ENCODE results near the gene SRPRA. TPM values are rescaled to one million over a fixed set of nuclear protein-coding genes. Genes with fewer than 3 reads are reported as not detected.
A peak's percentile ranks its signal among the peaks of the same experiment; 100 is the strongest.

Gene SRPRA
- total and polyA plus RNA-seq, 2 donors (not counting 3 experiments of a cell fraction or from before 2014, with no cell fraction given): 104 to 116 TPM

DNA sequence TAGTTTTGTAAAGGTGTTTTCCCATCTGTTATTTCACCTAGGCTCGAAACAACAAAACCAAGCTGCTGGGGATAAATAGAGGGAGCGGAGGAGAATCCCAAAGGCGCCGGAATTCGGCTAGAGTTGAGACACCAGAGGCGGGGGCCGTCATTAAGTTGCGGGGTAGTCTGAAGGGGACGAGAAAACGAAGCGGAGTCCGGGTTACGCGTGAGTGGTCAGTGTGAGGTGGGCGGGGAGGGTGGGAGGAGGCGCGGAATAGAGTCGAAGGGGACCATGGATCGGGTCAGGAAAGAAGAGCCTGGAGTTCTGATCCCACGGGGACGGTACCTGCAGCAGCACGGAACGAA is 361 bp downstream of the SRPRA start:
- Histone ChIP-seq H3K27ac (ENCODE audit: insufficient read depth, low read depth, low read length) (peak overlapping the region; percentile 82), H2AFZ (ENCODE audit: low read depth, low read length) (peak overlapping the region; percentile 68), H3K9me3 (replicated peaks; ENCODE audit: control insufficient read depth, insufficient read depth, low read length) (no peaks in the 10 kb centered on the region), H3K4me3 (replicated peaks in 1 of 3; ENCODE audit: insufficient read depth in 1 of 3, low read depth in 1 of 3, low read length in 3 of 3) (peak overlapping the region; percentile 81 to 92 (median 87)), H3K4me2 (ENCODE audit: insufficient read depth, low read length) (peak overlapping the region; percentile 95), H3K9me1 (replicated peaks; ENCODE audit: control insufficient read depth, extremely low read depth, insufficient read depth, low read length) (no peaks in the 10 kb centered on the region), H3K9ac (replicated peaks; ENCODE audit: extremely low read depth, insufficient read depth, low read length) (peak overlapping the region; percentile 91), H3K4me1 (ENCODE audit: control insufficient read depth, extremely low read depth, insufficient read depth, low read length) (peaks cover 12% of the 10 kb centered on the region), H3K79me2 (ENCODE audit: control insufficient read depth, insufficient read depth, low read length) (peaks cover 22% of the 10 kb centered on the region), H3K27me3 (ENCODE audit: control insufficient read depth in 2 of 2, insufficient read depth in 2 of 2, low read length in 2 of 2) (no peaks in the 10 kb centered on the region), H3K36me3 (ENCODE audit: control insufficient read depth in 2 of 2, extremely low read depth in 1 of 2, insufficient read depth in 2 of 2, low read length in 2 of 2) (peaks cover 31 to 35% of the 10 kb centered on the region in 2 experiments), H4K20me1 (replicated peaks; ENCODE audit: control insufficient read depth, extremely low read depth, insufficient read depth, low read length) (no peaks in the 10 kb centered on the region)
- no peak for DNase-seq (ENCODE audit: low read depth, low spot score)
- ChIA-PET POLR2A (interaction anchor here (0.9 kb wide), 1 partner anchor 36 kb away, joined by 4 read pairs; the partner anchor contains the start of gene DCPS), CTCF (interaction anchor here (0.7 to 1.4 kb wide), 3 partner anchors 37 to 212 kb away, joined by 3 to 4 read pairs (median 4); no protein-coding TSS in a partner anchor)
- no peak for TF ChIP-seq JUN (IDR thresholded peaks at IDR 0.05; ENCODE audit: borderline replicate concordance, insufficient read depth, insufficient read length, low read depth)
- no peak for TF ChIP-seq EZH2 (IDR thresholded peaks at IDR 0.05; ENCODE audit: borderline replicate concordance, low read depth, low read length, severe bottlenecking)
- TF ChIP-seq POLR2A (IDR thresholded peaks at IDR 0.05; ENCODE audit: low read depth, low read length): no peak
- TF ChIP-seq FOS (IDR thresholded peaks at IDR 0.05; ENCODE audit: borderline replicate concordance, insufficient read depth, low read length): no peak
- no peak for TF ChIP-seq MYC (IDR thresholded peaks at IDR 0.05; ENCODE audit: low read depth, low read length)
- no peak for TF ChIP-seq GATA2 (IDR thresholded peaks at IDR 0.05; ENCODE audit: insufficient read depth, insufficient read length, low read depth, low read length)
- dilution Hi-C loops (cut with MboI; ENCODE audit: extremely low pct_ligation_motif_present, low sequenced_read_pairs) (no loop called here), intact Hi-C loops (cut with micrococcal nuclease) (loop anchor here (1.0 to 10.0 kb wide), 3 partner anchors 36 to 344 kb away; partner anchors contain the start of genes CDON and DCPS)
- FAIRE-seq: no peak
- BruUV-seq (replicated peaks): no TSS peak

DNA sequence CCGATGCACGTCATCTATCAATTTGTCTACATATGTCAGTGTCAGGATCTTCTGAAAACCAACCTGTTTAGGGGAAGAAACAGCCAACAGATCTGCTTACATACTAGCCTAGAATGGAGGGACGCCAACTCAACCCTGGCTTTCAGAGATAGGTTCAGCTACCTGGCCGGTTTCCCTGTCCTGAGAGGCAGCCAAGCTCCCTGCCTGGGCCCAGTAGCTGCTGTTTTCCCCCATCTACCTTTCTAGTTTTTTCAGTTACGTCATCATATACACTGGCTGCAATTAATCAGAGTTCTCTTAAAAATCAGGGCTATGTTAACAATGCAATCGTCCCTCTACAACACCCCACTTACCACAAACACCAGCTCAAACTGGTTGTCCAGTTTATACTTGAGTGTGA is 1.0 kb downstream of the SRPRA start:
- peaks cover 22% of the 10 kb centered on the region for H3K79me2 ChIP-seq (ENCODE audit: control insufficient read depth, insufficient read depth, low read length)
- H3K4me2 ChIP-seq (ENCODE audit: insufficient read depth, low read length): peak overlapping the region; percentile 95
- no TSS peak for BruUV-seq (replicated peaks)
- ChIA-PET CTCF (interaction anchor here (1.0 kb wide), 1 partner anchor 36 kb away, joined by 4 read pairs; no protein-coding TSS in a partner anchor), POLR2A (no interaction called here)
- H3K27me3 ChIP-seq (ENCODE audit: control insufficient read depth in 2 of 2, insufficient read depth in 2 of 2, low read length in 2 of 2): no peaks in the 10 kb centered on the region
- FAIRE-seq: no peak
- H3K9me3 ChIP-seq (replicated peaks; ENCODE audit: control insufficient read depth, insufficient read depth, low read length): no peaks in the 10 kb centered on the region
- intact Hi-C loops (cut with micrococcal nuclease): loop anchor here (1.0 to 10.0 kb wide), 3 partner anchors 37 to 343 kb away; partner anchors contain the start of genes CDON and DCPS
- no peaks in the 10 kb centered on the region for H4K20me1 ChIP-seq (replicated peaks; ENCODE audit: control insufficient read depth, extremely low read depth, insufficient read depth, low read length)
- peak overlapping the region; percentile 81 to 92 (median 87) for H3K4me3 ChIP-seq (replicated peaks in 1 of 3; ENCODE audit: insufficient read depth in 1 of 3, low read depth in 1 of 3, low read length in 3 of 3)
- peaks cover 33 to 38% of the 10 kb centered on the region in 2 experiments for H3K36me3 ChIP-seq (ENCODE audit: control insufficient read depth in 2 of 2, extremely low read depth in 1 of 2, insufficient read depth in 2 of 2, low read length in 2 of 2)
- peak overlapping the region; percentile 82 for H3K27ac ChIP-seq (ENCODE audit: insufficient read depth, low read depth, low read length)
- H3K4me1 ChIP-seq (ENCODE audit: control insufficient read depth, extremely low read depth, insufficient read depth, low read length): peaks cover 12% of the 10 kb centered on the region
- peak overlapping the region; percentile 91 for H3K9ac ChIP-seq (replicated peaks; ENCODE audit: extremely low read depth, insufficient read depth, low read length)
- no peak overlapping the region for H2AFZ ChIP-seq (ENCODE audit: low read depth, low read length)
- dilution Hi-C loops (cut with MboI; ENCODE audit: extremely low pct_ligation_motif_present, low sequenced_read_pairs): no loop called here
- H3K9me1 ChIP-seq (replicated peaks; ENCODE audit: control insufficient read depth, extremely low read depth, insufficient read depth, low read length): no peaks in the 10 kb centered on the region
- no peak for DNase-seq (ENCODE audit: low read depth, low spot score)
- TF ChIP-seq GATA2 (IDR thresholded peaks at IDR 0.05; ENCODE audit: insufficient read depth, insufficient read length, low read depth, low read length) (no peak), POLR2A (IDR thresholded peaks at IDR 0.05; ENCODE audit: low read depth, low read length) (no peak), FOS (IDR thresholded peaks at IDR 0.05; ENCODE audit: borderline replicate concordance, insufficient read depth, low read length) (no peak), MYC (IDR thresholded peaks at IDR 0.05; ENCODE audit: low read depth, low read length) (no peak), JUN (IDR thresholded peaks at IDR 0.05; ENCODE audit: borderline replicate concordance, insufficient read depth, insufficient read length, low read depth) (no peak), POLR2AphosphoS5 (IDR thresholded peaks at IDR 0.05; ENCODE audit: insufficient read depth, low read depth, low read length) (no peak), EZH2 (IDR thresholded peaks at IDR 0.05; ENCODE audit: borderline replicate concordance, low read depth, low read length, severe bottlenecking) (no peak)
- TF ChIP-seq, protein P1, sequence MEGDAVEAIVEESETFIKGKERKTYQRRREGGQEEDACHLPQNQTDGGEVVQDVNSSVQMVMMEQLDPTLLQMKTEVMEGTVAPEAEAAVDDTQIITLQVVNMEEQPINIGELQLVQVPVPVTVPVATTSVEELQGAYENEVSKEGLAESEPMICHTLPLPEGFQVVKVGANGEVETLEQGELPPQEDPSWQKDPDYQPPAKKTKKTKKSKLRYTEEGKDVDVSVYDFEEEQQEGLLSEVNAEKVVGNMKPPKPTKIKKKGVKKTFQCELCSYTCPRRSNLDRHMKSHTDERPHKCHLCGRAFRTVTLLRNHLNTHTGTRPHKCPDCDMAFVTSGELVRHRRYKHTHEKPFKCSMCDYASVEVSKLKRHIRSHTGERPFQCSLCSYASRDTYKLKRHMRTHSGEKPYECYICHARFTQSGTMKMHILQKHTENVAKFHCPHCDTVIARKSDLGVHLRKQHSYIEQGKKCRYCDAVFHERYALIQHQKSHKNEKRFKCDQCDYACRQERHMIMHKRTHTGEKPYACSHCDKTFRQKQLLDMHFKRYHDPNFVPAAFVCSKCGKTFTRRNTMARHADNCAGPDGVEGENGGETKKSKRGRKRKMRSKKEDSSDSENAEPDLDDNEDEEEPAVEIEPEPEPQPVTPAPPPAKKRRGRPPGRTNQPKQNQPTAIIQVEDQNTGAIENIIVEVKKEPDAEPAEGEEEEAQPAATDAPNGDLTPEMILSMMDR (IDR thresholded peaks at IDR 0.05; ENCODE audit: extremely low read depth in 1 of 2, insufficient read depth in 1 of 2, low read depth in 1 of 2, low read length in 2 of 2): no peak
- TF ChIP-seq, protein P2, sequence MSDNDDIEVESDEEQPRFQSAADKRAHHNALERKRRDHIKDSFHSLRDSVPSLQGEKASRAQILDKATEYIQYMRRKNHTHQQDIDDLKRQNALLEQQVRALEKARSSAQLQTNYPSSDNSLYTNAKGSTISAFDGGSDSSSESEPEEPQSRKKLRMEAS (IDR thresholded peaks at IDR 0.05; ENCODE audit: insufficient read depth, insufficient read length): no peak
